Panc1 (cell line): ENCODE data around the gene USP17L25. TPM values are rescaled to one million over a fixed set of nuclear protein-coding genes. Genes with fewer than 3 reads are reported as not detected.
"Not testable (repeated sequence)": the region's sequence is repeated elsewhere in the genome, so short reads cannot be mapped to it uniquely, and the experiment has no call there.

ENCODE experiments used
- ATAC-seq: fragments of 200-7000 bp; cut with Tn5 transposase; 2 replicates; pipeline ENCODE4 v1.9.1; 2020; ENCODE audit warnings: mild to moderate bottlenecking, moderate library complexity
- Bru-seq: library from RNA; stranded (reverse); fragments of 400-500 nt; gene quantifications from one replicate; lab custom pipeline; 2021; lab: Mats Ljungman, UMichigan
- BruChase-seq, 2 experiments: library from RNA; stranded (reverse); fragments of 400-500 nt; gene quantifications; one replicate each; lab custom pipeline; 2021; lab: Mats Ljungman, UMichigan
- BruUV-seq: library from RNA; stranded (reverse); fragments of 400-500 nt; replicated peaks from 2 replicates; lab custom pipeline; 2021; lab: Mats Ljungman, UMichigan
- CTCF ChIA-PET: fragments of 300-600 bp; sonication (Branson Sonifier 250); formaldehyde crosslinking; loops from one replicate; lab custom pipeline; 2022; ENCODE audit warnings: antibody characterized with exemption; lab: Charles Lee
- POLR2A ChIA-PET: fragments of 300-600 bp; sonication (Branson Sonifier 250); formaldehyde crosslinking; loops from one replicate; lab custom pipeline; 2022; ENCODE audit warnings: antibody characterized with exemption; lab: Charles Lee
- DNase-seq: peaks from one replicate; pipeline ENCODE4 v3.0.0-alpha.2; 2010; ENCODE audit warnings: low read depth, low spot score
- H3K27ac ChIP-seq: 2 replicates; pipeline ENCODE4 v1.5.1; 2011; ENCODE audit warnings: mild to moderate bottlenecking, low read length, inconsistent platforms
- H3K27me3 ChIP-seq: fragments of 200-500 bp; sonication (Bioruptor generic); 2 replicates; pipeline ENCODE4 v1.6.0; 2014; ENCODE audit warnings: low read length, inconsistent platforms; ENCODE audit not compliant: control insufficient read depth, insufficient read depth
- H3K36me3 ChIP-seq: fragments of 200-500 bp; sonication (Bioruptor generic); 2 replicates; pipeline ENCODE4 v1.5.1; 2014; ENCODE audit warnings: inconsistent platforms, mild to moderate bottlenecking, low read length, moderate library complexity; ENCODE audit not compliant: control insufficient read depth, insufficient read depth
- H3K4me1 ChIP-seq: 2 replicates; pipeline ENCODE4 v1.5.1; 2011; ENCODE audit warnings: inconsistent platforms, mild to moderate bottlenecking, low read length, moderate library complexity; ENCODE audit not compliant: control insufficient read depth, insufficient read depth
- H3K4me3 ChIP-seq, 2 experiments: 2 replicates each; pipeline ENCODE4 v1.5.1; 2011 to 2012; ENCODE audit warnings: low read depth in 2 of 2, low read length in 2 of 2, mild to moderate bottlenecking in 2 of 2, inconsistent platforms in 1 of 2, moderate library complexity in 1 of 2
- H3K9me3 ChIP-seq: fragments of 200-500 bp; sonication (Bioruptor generic); 2 replicates; pipeline ENCODE4 v1.5.1; 2014; ENCODE audit warnings: low read depth, mild to moderate bottlenecking, inconsistent platforms, low read length, moderate library complexity; ENCODE audit not compliant: control insufficient read depth, insufficient read depth
- in situ Hi-C: cut with HindIII; loops from 2 replicates; pipeline ENCODE4 v1.10.0; 2016; ENCODE audit warnings: low sequenced_read_pairs, low pct_unique_long_range_greater_than_20kb
- intact Hi-C: fragments of 100-400 bp; cut with micrococcal nuclease; formaldehyde crosslinking; loops from one replicate; pipeline ENCODE4 v1.10.0; 2022; ENCODE audit not compliant: unreplicated experiment
- long read RNA-seq: library from polyadenylated mRNA; unstranded; transcript quantifications from one replicate; pipeline ENCODE4 v2.0.0, GENCODE V29; 2021; ENCODE audit not compliant: unreplicated experiment
- polyA plus RNA-seq: library from polyadenylated mRNA; unstranded; fragments of >200 nt; gene quantifications from one replicate; pipeline ENCODE4 v1.2.1, GENCODE V29; 2012; ENCODE audit warnings: missing spikeins; ENCODE audit not compliant: insufficient read length
- total RNA-seq: library from RNA; stranded (reverse); gene quantifications from one replicate; pipeline ENCODE4 v1.2.1, GENCODE V29; 2021; ENCODE audit not compliant: unreplicated experiment

Gene USP17L25, protein sequence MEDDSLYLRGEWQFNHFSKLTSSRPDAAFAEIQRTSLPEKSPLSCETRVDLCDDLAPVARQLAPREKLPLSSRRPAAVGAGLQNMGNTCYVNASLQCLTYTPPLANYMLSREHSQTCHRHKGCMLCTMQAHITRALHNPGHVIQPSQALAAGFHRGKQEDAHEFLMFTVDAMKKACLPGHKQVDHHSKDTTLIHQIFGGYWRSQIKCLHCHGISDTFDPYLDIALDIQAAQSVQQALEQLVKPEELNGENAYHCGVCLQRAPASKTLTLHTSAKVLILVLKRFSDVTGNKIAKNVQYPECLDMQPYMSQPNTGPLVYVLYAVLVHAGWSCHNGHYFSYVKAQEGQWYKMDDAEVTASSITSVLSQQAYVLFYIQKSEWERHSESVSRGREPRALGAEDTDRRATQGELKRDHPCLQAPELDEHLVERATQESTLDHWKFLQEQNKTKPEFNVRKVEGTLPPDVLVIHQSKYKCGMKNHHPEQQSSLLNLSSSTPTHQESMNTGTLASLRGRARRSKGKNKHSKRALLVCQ
- not detected for total RNA-seq
- not detected for polyA plus RNA-seq
- not detected for Bru-seq, nascent RNA
- not detected for BruChase-seq, experiment 1, labeled RNA remaining after a 2-hour chase
- not detected for BruChase-seq, experiment 2, labeled RNA remaining after a 6-hour chase
- long read RNA-seq, result 0 reads

DNA sequence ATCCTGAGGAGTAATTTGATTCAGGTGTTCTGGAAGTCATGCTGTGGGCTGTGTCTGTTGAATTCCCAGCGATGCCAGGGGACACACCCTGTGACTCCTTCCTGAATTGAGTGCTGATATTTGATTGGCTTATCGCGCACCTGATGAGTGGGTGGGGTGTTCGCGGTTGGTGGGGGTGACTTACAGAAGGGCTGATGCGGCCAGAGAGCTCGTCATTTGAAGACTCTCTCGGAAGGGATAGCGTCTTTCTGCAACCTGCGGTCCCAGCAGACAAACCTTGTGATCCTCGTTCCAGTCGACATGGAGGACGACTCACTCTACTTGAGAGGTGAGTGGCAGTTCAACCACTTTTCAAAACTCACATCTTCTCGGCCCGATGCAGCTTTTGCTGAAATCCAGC is at the start of gene USP17L25:
Gene USP17L25, plus strand, starts transcription at position 301 of the 400 bp plus-strand sequence. Its CDS starts 0 bp downstream, at position 301.
- H3K4me1 ChIP-seq, POLR2A ChIA-PET, H3K27ac ChIP-seq, intact Hi-C loops, H3K36me3 ChIP-seq, DNase-seq, H3K27me3 ChIP-seq, ATAC-seq, H3K4me3 ChIP-seq, in situ Hi-C loops, BruUV-seq, H3K9me3 ChIP-seq, CTCF ChIA-PET: not testable (repeated sequence)

DNA sequence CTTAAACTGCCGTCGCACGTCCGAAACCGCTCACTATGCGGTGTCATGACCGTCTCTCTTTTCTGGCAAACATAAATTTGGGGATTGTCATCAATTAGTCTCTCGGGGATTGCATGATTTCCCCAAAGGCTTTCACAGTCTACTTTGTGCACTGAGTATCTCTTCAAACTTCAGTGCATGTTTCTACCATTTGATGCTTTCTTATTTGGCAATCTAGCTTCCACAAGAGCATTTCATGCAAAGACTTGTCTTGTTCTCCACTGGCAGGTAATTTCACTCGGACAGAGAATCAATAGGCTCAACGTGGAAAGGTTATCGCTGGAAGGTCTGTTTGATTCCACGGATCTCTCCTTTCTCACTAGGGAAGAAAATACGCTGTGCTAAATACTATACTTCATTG is 5.5 kb upstream of the USP17L25 start:
- ATAC-seq, H3K27me3 ChIP-seq, H3K4me1 ChIP-seq, BruUV-seq, H3K4me3 ChIP-seq, H3K36me3 ChIP-seq, H3K9me3 ChIP-seq, intact Hi-C loops, in situ Hi-C loops, DNase-seq, POLR2A ChIA-PET, CTCF ChIA-PET, H3K27ac ChIP-seq: not testable (repeated sequence)

DNA sequence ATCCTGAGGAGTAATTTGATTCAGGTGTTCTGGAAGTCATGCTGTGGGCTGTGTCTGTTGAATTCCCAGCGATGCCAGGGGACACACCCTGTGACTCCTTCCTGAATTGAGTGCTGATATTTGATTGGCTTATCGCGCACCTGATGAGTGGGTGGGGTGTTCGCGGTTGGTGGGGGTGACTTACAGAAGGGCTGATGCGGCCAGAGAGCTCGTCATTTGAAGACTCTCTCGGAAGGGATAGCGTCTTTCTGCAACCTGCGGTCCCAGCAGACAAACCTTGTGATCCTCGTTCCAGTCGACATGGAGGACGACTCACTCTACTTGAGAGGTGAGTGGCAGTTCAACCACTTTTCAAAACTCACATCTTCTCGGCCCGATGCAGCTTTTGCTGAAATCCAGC is 4.8 kb upstream of the USP17L25 start, which contains the start of gene USP17L24:
Gene USP17L24, plus strand, starts transcription at position 301 of the 400 bp plus-strand sequence. Its CDS starts 0 bp downstream, at position 301.
- POLR2A ChIA-PET, DNase-seq, in situ Hi-C loops, intact Hi-C loops, H3K27me3 ChIP-seq, H3K4me3 ChIP-seq, H3K9me3 ChIP-seq, BruUV-seq, H3K36me3 ChIP-seq, ATAC-seq, CTCF ChIA-PET, H3K27ac ChIP-seq, H3K4me1 ChIP-seq: not testable (repeated sequence)

DNA sequence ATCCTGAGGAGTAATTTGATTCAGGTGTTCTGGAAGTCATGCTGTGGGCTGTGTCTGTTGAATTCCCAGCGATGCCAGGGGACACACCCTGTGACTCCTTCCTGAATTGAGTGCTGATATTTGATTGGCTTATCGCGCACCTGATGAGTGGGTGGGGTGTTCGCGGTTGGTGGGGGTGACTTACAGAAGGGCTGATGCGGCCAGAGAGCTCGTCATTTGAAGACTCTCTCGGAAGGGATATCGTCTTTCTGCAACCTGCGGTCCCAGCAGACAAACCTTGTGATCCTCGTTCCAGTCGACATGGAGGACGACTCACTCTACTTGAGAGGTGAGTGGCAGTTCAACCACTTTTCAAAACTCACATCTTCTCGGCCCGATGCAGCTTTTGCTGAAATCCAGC is 4.6 kb downstream of the USP17L25 start, which contains the start of gene USP17L26:
Gene USP17L26, plus strand, starts transcription at position 301 of the 400 bp plus-strand sequence. Its CDS starts 0 bp downstream, at position 301.
- ATAC-seq, H3K27me3 ChIP-seq, H3K27ac ChIP-seq, POLR2A ChIA-PET, CTCF ChIA-PET, H3K9me3 ChIP-seq, in situ Hi-C loops, H3K4me3 ChIP-seq, intact Hi-C loops, DNase-seq, BruUV-seq, H3K36me3 ChIP-seq, H3K4me1 ChIP-seq: not testable (repeated sequence)

DNA sequence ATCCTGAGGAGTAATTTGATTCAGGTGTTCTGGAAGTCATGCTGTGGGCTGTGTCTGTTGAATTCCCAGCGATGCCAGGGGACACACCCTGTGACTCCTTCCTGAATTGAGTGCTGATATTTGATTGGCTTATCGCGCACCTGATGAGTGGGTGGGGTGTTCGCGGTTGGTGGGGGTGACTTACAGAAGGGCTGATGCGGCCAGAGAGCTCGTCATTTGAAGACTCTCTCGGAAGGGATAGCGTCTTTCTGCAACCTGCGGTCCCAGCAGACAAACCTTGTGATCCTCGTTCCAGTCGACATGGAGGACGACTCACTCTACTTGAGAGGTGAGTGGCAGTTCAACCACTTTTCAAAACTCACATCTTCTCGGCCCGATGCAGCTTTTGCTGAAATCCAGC is 9.4 kb downstream of the USP17L25 start, which contains the start of gene USP17L5:
Gene USP17L5, plus strand, starts transcription at position 301 of the 400 bp plus-strand sequence. Its CDS starts 0 bp downstream, at position 301.
- H3K4me1 ChIP-seq, H3K4me3 ChIP-seq, BruUV-seq, POLR2A ChIA-PET, DNase-seq, in situ Hi-C loops, H3K27ac ChIP-seq, H3K36me3 ChIP-seq, H3K27me3 ChIP-seq, H3K9me3 ChIP-seq, CTCF ChIA-PET, intact Hi-C loops, ATAC-seq: not testable (repeated sequence)

DNA sequence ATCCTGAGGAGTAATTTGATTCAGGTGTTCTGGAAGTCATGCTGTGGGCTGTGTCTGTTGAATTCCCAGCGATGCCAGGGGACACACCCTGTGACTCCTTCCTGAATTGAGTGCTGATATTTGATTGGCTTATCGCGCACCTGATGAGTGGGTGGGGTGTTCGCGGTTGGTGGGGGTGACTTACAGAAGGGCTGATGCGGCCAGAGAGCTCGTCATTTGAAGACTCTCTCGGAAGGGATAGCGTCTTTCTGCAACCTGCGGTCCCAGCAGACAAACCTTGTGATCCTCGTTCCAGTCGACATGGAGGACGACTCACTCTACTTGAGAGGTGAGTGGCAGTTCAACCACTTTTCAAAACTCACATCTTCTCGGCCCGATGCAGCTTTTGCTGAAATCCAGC is 14.1 kb downstream of the USP17L25 start, which contains the start of gene USP17L27:
Gene USP17L27, plus strand, starts transcription at position 301 of the 400 bp plus-strand sequence. Its CDS starts 0 bp downstream, at position 301.
- H3K4me1 ChIP-seq, intact Hi-C loops, H3K4me3 ChIP-seq, H3K27me3 ChIP-seq, H3K27ac ChIP-seq, POLR2A ChIA-PET, BruUV-seq, CTCF ChIA-PET, H3K36me3 ChIP-seq, ATAC-seq, H3K9me3 ChIP-seq, DNase-seq, in situ Hi-C loops: not testable (repeated sequence)

DNA sequence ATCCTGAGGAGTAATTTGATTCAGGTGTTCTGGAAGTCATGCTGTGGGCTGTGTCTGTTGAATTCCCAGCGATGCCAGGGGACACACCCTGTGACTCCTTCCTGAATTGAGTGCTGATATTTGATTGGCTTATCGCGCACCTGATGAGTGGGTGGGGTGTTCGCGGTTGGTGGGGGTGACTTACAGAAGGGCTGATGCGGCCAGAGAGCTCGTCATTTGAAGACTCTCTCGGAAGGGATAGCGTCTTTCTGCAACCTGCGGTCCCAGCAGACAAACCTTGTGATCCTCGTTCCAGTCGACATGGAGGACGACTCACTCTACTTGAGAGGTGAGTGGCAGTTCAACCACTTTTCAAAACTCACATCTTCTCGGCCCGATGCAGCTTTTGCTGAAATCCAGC is 18.9 kb downstream of the USP17L25 start, which contains the start of gene USP17L28:
Gene USP17L28, plus strand, starts transcription at position 301 of the 400 bp plus-strand sequence. Its CDS starts 0 bp downstream, at position 301.
- intact Hi-C loops, H3K36me3 ChIP-seq, H3K27ac ChIP-seq, H3K9me3 ChIP-seq, H3K4me3 ChIP-seq, DNase-seq, H3K4me1 ChIP-seq, H3K27me3 ChIP-seq, CTCF ChIA-PET, in situ Hi-C loops, BruUV-seq, ATAC-seq, POLR2A ChIA-PET: not testable (repeated sequence)
